GM08714 (cell line): Measurements from ENCODE around the gene BCAR1.

ENCODE experiments used
- H3K4me3 ChIP-seq: fragments of 200-500 bp; sonication (Bioruptor generic); 2 replicates; pipeline ENCODE4 v1.5.1; 2014; ENCODE audit warnings: mild to moderate bottlenecking, low read length, inconsistent platforms
- ZNF274 ChIP-seq: IDR thresholded peaks from 2 replicates; pipeline ENCODE4 v1.6.1; 2012; ENCODE audit warnings: mild to moderate bottlenecking, low read depth, low read length

Gene BCAR1, protein sequence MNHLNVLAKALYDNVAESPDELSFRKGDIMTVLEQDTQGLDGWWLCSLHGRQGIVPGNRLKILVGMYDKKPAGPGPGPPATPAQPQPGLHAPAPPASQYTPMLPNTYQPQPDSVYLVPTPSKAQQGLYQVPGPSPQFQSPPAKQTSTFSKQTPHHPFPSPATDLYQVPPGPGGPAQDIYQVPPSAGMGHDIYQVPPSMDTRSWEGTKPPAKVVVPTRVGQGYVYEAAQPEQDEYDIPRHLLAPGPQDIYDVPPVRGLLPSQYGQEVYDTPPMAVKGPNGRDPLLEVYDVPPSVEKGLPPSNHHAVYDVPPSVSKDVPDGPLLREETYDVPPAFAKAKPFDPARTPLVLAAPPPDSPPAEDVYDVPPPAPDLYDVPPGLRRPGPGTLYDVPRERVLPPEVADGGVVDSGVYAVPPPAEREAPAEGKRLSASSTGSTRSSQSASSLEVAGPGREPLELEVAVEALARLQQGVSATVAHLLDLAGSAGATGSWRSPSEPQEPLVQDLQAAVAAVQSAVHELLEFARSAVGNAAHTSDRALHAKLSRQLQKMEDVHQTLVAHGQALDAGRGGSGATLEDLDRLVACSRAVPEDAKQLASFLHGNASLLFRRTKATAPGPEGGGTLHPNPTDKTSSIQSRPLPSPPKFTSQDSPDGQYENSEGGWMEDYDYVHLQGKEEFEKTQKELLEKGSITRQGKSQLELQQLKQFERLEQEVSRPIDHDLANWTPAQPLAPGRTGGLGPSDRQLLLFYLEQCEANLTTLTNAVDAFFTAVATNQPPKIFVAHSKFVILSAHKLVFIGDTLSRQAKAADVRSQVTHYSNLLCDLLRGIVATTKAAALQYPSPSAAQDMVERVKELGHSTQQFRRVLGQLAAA

DNA sequence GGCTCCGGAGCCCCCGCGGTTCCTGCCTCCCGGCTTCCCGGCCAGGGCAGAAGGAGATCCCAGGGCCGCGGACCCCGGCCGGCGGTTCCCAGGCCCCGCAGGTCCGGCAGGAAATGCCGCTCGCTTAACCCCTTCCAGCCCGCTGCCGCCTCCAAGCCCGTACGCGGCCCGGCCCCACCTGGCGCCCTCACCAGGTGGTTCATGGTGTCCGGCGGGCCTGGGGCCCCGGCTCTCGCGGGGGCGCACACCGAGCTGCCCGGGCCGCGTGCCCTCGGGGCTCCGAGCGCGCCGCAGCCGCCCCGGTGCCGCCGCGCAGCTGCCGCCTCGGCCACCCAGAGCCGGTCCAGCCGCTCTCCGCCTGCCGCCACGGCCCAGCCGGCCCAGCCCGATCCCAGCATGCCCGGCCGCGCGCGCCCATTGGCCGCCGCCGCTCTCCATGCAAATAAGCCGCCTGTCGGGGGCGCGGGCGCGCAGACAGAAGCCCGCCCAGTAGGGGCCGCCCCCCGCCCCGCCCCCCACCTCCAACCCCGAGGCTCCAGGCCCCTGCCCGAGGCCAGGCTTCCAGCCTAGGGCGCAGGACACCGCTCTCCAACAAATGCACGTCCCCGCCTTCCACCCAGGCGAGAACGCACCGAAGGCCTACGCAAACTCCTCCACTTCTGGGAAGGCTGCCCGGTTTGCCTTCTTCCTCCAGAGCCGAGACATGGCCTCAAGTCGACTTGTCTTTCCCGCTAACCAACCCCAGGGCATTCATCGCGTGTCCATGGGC, at the start of gene BCAR1:
TSS of gene BCAR1 (minus strand) at position 345 of the 769 bp plus-strand sequence. CDS start at position 203, 142 bp downstream.
- H3K4me3 ChIP-seq: peak within 1 kb of the TSS; percentile 76; the same call in 1 of the 2 replicates
- no peak for TF ChIP-seq ZNF274

DNA sequence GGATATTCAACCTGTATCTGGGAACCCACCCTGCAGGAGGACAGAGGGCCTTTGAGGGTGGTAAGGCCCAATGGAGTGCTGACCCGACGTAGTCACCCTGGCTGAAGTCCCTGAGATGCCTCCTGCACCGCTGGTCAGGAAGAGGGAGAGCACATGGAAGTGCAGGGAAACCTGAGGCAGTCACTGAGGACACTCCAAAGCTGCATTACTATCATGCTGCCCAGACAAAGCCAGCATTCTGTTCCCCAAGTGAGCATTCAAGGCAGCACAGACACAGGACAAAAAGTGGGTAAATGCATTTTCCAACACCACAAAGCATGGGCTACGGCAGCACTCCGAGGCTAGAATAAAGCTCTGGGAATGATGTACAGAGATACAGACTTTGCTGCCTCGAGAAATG, 46.8 kb upstream of the BCAR1 start:
- no peak for TF ChIP-seq ZNF274
- no peak overlapping the region for H3K4me3 ChIP-seq

DNA sequence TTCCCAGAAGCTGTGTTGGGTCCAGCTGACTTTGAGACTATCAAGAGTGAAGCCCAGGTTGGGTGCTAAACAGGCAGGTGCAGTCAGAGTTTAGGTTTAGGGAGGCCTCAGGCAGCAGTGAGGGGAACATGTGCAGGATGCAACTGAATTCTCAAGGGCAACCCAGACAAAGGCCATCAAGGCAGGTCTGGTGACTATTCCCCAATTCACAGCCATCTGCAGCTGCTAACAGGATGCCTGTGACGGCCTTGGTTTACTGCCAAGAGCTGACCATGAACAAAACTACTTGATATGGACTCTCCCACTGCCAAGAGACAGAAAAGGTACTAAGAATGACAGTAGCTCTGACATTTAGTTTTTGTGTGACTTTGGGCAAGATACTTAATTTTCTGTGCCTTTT, 45.2 kb upstream of the BCAR1 start:
- TF ChIP-seq ZNF274: no peak
- H3K4me3 ChIP-seq: no peak overlapping the region

DNA sequence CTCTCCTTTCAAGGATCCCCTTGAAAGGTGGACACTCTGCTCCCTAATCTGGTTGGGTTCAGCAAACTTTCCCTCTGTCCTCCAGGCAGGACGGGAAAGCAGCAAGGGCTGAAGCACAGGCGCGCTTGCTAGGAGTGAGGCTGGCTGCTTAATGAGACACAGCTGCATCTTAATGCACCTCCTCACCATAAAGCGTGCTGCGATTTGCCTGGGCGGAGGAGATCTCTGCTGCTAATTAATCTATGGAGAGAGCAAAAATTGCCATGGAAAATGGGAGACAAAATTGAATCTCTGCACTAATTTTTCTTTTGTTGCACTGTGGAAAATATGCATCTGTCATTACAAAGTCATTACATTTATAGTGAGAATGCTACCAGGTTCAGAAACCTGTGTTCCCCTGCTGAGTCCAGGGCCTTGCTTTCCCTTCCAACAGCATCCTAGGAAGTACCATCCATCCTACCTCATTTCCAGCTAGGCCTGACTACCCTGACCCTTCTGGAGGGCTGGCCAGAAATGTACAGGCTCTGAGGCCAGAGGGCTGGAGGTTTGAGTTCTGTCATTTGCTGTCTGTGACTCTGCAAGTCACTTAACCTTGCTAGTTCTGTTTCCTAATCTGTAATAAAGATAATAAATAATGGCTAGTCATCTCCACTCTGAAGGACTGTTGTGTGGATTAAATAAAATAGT, 43.5 kb upstream of the BCAR1 start:
- no peak overlapping the region for H3K4me3 ChIP-seq
- no peak for TF ChIP-seq ZNF274

DNA sequence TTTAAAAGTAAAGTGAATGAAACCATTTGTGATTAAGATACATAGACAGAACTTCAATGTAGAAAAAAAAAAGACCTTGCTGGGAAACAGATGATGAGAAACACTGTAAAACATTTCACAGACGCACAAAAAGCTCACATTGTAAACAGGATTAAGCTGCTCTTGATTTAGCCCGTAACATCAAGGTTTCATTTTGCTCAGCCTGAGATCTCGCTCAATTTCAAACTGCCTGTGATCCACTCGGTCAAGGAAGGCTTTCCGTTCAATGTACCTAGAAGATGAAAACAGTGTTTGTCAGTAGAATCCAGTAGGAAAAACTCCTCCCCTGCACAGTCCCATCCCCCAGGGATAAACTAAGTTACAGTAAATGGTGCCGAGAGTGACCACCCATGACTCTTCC, 42.3 kb upstream of the BCAR1 start:
- H3K4me3 ChIP-seq: no peak overlapping the region

DNA sequence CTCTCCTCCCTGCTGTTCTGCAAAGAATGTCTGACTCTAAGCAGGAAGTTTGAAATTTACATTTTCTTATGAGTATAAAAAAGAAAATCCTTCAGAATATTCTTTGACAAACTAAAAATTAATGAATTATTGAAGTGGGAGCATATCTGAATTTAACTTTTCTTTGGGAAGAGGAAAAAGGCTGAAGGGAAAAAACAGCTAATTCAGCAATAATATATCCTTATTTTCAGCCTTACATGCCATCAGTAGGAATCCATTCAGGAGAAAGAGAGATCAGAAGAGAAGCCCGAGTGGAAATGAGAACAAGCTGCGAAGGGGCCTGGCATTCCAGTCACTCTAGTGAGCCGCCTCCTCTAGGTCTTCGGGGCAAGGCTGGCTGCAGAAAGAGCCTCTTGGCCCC, 41.7 kb upstream of the BCAR1 start:
- no peak for TF ChIP-seq ZNF274
- H3K4me3 ChIP-seq: no peak overlapping the region

More for the DNA sequence above, 42.3 kb upstream of the BCAR1 start:
- no peak for TF ChIP-seq ZNF274

DNA sequence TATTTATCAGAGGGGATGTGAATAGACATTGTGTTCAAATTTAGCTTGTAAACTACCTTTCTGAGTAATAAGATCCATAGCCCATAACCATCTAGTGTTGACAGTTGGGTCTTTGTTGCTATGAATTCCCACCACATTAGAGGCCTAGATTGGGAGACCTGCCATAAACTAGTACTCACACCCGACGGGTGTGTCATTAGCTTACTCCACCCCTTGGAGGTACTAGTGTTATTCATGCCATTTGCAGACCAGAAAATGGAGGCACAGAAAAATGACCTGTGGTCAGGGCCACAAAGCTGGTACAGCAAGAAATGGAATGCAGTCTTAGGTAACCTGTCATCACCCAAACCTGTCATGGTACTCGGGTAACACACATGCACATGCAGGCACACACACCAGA, 41.3 kb upstream of the BCAR1 start:
- no peak for TF ChIP-seq ZNF274
- no peak overlapping the region for H3K4me3 ChIP-seq

DNA sequence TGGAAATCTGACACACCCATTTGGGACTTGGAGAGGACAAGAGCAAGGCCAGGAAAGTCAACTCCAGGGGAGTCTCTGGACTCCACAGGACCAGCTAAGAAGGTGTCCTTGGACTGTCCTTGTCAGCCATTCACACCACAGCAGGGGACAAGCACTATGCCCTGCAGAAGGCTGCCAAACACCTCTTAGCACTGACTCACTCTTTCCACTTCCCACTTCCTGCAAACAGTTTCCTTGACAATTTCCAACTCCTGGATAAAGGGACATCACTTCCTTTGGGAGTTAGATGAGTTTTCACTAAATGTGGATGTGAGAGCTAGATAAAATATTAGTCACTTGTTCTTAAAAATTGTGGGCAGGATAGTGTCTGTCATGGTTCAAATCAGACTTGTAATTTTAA, 37.8 kb upstream of the BCAR1 start:
- no peak overlapping the region for H3K4me3 ChIP-seq
- TF ChIP-seq ZNF274: no peak

DNA sequence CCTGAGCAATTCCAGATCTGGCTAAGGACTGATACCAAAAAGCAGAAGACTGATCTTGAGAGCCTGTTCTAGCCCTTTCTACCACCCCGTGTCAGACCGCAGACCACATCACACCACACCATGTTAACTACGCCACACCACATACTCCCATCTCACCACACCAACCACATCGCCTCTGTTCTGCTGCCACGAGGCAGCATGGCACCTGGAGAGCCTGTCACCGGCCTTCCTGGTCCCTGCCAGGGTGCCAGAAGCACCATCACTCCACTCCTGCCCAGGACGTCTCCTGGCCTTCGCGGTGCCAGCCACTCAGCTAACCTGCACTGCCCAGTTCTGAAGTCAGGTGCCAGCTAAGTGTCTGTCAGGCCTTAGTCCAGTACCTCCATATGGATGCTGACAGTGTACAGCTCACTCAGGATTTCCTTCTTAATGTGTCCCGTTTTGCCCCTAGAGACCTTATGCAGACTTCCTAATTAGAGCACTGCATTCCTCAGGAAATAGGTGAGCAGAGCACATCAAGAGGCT, 37.2 kb upstream of the BCAR1 start:
- TF ChIP-seq ZNF274: no peak
- H3K4me3 ChIP-seq: no peak overlapping the region

DNA sequence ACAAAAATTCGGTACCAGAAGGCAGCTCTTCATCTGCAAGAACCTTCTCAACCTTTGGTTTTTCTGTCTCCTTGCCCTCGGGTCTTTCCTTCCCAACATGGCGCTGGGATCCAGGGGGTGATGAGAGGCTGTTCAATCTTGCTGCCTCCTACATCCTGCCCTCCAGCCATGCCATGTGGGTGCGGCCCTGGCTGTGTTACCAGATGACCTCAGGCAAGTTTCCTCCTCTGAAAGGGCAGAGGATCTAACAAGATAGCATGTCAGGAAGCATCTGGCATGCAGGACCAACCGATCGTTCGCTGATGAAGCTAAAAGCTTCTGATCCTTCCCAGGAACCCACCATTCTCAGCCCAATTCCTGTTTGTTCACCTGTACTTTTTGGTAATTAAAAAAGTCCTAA, 36.8 kb upstream of the BCAR1 start:
- no peak overlapping the region for H3K4me3 ChIP-seq
- no peak for TF ChIP-seq ZNF274

DNA sequence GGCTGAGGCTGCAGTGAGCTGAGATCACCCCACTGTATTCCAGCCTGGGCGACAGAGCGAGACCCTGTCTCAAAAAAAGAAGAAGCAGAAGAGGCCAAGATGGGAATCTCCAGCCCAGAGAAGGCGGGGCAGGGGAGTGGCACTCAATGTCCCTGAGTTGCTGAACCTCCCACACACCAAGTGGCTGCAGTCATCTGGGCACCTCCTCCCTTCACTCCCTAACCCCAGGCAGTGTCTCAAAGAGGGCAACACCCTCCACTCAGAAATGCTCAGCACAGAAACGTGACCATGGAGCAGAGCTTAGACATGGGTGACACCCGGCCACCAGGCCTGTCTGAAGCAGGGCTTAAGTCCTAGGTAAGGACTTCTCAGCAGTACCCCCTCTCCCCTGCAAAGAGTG, 36.3 kb upstream of the BCAR1 start:
- TF ChIP-seq ZNF274: no peak
- no peak overlapping the region for H3K4me3 ChIP-seq

DNA sequence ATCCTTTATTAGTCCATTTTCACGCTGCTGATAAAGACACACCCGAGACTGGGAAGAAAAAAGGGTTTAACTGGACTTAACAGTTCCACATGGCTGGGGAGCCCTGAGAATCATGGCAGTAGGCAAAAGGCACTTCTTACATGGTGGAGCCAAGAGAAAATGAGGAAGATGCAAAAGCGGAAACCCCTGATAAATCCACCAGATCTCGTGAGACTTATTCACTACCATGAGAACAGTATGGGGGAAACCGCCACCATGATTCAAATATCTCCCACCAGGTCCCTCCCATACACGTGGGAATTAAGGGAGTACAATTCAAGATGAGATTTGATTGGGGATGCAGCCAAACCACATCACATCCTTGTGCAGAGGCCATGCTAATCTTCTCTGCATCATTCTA, 35.0 kb upstream of the BCAR1 start:
- no peak for TF ChIP-seq ZNF274
- no peak overlapping the region for H3K4me3 ChIP-seq

DNA sequence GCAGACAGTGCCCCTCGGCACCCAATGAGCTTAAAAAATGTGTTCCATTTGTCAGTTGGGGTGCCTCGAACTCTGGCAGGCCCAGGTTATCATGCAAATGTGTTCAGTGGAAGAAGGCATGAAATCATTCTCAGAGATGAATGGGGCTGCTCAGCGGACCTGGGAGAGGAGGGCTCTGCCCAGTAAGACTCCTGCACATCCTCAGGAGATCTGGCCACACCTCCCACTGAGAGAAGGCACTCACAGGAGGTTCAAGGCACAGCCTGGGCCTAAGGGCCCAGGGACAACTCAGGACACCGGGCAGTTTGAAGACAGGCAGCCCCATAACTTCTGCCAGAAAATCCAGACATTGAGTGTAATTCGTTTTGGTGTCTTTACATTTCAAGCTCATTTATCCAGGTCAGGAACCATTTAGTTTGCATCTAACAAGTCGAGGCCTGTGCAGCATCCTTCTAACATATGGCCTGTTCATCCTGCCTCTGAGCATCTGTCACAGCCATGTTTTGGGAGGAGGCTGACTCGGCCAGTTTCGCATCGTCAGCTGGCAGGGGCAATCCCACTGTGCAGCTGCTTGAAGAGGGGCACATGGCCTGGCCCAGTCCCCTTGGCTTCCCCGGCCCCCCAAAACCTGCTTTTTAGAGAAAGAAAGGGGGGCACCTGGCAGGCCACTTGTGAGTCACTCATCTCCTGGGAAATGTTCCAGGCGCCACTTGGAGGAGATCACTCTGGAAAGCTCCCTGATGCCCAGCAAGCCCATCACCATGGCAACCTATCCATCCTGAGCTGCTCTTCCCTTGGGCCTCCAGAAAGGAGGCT, 31.2 kb upstream of the BCAR1 start:
- no peak for TF ChIP-seq ZNF274
- H3K4me3 ChIP-seq: no peak overlapping the region
